HuH-7 (cell line): ENCODE data around the gene WDR87.
"Not testable (repeated sequence)": the region's sequence is repeated elsewhere in the genome, so short reads cannot be mapped to it uniquely, and the experiment has no call there.

Experiments
- DNase-seq: peaks from one replicate; pipeline ENCODE4 v3.0.0; 2011; ENCODE audit warnings: low spot score

Gene WDR87

DNA sequence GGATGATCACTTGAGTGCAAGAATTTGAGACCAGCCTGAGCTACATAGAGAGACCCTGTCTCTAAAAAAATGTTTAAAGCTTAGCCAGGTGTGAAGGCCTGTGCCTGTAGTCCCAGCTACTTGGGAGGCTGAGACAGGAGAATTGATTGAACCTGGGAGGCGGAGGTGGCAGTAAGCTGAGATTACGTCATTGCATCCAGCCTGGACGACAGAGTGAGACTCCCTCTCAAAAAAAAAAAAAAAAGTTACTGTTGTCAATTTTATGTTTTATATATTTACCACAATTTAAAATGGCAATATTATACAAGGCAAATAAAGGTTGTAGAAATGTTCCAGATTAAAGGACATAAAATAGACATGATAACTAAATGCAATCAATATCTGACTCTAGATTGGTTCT lies 29.2 kb downstream of the WDR87 start:
- no peak for DNase-seq

DNA sequence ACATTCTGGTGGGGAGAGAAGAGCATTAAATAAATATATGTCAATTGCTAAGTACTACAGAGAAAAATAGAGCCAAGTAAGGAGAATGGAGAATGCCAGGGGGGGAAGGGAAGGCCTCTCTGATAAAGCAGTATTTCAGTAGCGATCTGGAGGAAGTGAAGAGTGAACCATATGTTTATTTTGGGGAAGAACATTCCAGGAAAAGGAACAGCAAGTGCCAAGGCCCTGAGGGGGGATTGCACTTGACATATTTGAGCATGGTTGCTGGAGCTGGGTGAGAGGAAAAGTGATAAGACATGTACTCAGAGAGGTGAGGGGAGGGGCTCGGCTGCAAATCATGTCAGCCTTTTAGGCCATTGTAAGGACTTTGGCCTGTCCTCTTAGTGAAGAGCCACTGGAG lies 30.4 kb downstream of the WDR87 start:
- DNase-seq = no peak

DNA sequence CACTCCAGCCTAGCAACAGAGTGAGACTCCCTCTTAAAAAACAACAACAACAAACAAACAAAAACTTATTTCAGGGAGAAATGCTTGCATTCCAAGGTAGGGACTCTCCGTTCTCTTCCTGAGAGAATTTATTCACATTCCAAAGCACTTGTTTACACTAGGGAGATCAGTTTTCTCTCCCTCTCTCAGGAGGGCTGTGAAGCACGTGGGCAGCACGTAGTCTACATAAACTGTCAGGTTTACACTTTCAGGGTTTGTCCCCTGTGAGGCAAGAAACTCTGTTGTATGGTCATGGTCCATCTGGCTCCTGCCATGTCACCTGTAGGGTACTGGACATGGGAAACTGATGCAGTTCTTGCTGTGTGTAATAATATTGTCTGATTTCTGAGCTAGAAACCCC lies 31.6 kb downstream of the WDR87 start:
- DNase-seq = no peak

DNA sequence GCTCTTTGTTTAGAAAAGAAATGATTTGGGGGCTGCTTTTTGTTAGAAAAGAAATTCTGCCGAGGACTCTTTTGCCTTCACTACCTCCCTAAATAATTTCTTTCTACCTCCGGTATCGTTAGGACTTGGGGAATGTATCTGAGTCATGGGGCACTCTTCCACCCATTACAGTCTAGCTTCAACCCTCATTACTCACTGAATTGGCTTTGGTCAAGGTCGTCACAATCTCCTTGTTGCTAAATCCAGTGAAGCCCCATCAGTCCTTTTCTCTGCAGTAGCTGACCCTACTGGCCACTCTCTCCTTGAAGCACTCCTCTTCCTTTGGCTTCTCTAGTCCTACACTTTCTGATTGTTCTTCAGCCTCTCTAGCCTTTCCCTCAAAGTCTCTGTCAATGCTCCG lies 34.0 kb downstream of the WDR87 start:
- no peak for DNase-seq

DNA sequence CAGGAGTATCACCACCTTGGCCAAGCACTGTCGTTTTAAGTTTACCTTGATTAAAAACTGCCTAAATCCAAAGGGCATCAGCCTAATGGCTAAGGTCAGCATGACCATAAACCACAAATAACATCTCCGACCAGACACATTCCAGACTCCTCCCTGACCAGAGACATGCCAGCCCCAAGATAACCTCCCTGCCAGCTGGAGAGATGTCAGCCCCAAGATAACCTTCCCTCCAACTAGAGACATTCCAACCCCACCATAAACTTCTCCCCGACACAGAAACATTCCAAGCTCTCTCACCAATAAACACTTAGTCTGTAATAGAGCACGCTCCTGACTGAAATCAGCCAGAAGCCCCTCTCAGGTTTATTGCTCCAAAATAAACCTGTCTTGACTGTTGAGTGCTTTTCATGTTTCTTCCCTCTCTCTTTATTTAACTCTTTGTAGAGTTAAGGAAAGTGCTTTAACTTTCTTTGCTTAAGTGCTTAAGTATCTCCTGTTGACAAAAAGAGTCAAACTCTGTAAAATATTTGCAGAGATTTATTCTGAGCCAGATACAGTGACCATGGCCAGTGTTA lies 36.5 kb downstream of the WDR87 start:
- DNase-seq = no peak

DNA sequence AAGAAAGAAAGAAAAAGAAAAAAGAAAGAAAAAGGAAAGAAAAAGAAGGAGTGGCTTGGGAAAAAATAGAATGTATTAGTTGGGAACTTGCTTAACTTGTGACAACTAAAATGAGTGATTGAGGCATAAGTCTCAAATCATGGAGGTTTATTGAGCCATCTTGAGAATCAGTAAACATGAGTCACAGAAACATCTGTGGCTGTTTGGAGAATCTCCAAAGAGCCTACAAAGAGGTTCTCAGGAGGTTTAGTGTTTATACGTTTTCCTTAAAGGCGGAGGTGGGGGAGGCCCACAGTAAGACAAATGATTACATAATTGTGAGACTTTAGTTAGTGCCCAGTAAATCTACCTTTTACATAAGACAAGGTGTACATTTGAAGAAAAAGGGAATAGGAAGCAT lies 38.6 kb downstream of the WDR87 start:
- no peak for DNase-seq

DNA sequence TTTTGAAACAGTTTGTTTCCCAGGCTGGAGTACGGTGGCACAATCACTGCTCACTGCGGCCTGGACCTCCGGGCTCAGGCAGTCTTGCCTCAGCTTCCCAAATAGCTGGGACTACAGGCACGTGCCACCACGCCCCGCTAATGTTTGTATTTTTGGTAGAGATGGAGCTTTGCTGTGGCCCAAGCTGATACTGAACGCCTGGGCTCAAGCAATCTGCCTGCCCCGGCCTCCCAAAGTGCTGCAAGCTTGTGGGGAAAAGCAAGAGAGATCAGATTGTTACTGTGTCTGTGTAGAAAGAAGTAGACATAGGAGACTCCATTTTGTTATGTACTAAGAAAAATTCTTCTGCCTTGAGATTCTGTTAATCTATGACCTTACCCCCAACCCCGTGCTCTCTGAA lies 40.5 kb downstream of the WDR87 start:
- DNase-seq = not testable (repeated sequence)

DNA sequence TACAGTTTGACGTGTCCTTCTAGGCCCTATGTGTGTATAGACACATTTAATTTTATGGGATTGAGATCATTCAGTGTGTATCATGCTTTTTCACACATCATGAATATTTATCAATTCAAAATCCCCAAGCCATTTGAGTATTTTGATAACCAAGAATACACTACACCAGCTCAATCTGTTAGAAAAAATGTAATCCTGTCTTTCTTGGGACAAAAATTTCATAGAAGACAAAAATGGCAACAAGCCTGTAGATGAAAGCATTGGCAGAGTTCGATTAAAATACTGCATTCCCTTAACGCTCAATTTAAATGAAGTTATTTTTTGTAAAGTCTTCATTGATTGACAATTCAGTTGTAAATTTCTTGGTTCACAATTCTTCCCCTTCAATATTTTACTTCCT lies 41.9 kb downstream of the WDR87 start:
- no peak for DNase-seq

DNA sequence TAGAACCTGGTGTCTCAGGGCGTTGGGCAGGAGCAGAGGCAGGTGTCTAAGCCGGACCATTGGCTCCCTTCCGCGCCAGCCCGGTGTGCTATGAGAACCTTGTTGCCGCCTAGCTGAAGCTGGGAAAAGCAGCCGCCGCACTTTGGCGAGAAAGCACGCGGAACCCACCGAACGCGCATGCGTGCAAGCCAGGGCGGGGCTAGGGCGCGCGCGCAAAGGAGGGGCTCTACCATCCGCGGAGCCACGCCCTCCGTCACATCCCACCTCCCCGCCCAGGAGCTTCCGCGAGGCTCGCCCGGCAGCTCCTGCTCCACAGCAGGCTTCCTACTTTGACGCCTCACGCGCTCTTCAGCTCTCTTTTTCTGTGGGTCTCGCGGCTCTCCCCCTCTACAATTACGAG lies 51.3 kb downstream of the WDR87 start:
- DNase-seq = no peak

DNA sequence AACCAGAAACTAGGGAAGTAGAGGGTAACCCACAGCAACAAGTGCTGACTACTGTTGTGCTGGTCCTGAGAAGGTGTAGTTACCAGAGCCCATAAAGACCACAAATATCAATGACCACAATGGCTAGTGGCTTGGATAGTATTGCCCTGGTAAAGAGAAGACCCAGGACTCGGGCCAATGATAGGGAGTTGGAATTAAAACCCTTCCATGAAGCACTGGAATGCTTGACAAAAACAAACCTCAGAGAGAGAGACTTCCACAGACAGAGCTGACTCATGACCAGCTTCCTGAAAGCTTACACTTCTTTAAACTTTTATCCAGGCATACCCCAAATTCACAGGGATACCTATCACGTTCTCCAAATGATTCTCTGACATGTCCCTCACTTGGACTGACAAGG lies 60.5 kb downstream of the WDR87 start:
- DNase-seq = no peak
